Superior temporal gyrus (tissue), 1 donor: ENCODE results near the gene TRIM68.

ENCODE experiments used
- DNase-seq: peaks from one replicate; pipeline ENCODE4 v3.0.0-alpha.2; 2016; ENCODE audit errors: extremely low spot score

The TRIM68 gene

DNA sequence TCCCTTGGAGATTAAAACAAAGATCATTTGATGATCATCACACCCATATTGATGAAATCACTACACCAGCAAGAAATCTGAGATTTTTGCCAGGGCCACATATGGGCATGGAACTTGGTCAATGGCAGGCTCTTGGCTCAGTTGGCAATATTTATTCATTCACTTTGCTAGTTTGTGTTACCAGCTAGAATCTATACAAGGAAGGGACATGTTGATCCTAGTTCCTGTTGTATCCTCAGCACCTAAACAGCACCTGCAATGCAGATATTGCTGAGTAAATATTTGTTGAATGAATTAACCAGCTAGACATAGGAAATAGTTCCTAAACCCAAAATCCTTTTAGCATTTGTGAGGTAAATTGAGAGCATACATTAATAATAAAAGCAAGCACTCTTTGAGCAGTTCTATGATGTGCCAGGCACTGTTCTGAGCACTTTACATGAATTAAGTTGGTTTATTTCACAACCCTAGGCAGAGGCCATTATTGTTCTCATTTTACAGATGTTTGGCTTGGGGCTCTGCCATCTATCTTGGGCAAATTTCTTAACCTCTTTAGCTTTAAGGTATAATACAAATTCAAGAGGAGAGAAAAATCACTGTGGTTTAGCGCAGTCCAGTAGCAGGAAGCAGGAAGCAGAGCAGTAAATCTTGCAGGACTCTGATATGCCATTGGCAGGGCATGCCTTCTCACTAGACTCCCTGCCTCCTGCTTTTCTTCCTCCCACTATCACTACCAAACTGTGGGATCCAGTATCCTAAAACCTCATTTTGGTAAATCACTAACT lies 1.6 kb downstream of the TRIM68 start:
- no peak for DNase-seq

DNA sequence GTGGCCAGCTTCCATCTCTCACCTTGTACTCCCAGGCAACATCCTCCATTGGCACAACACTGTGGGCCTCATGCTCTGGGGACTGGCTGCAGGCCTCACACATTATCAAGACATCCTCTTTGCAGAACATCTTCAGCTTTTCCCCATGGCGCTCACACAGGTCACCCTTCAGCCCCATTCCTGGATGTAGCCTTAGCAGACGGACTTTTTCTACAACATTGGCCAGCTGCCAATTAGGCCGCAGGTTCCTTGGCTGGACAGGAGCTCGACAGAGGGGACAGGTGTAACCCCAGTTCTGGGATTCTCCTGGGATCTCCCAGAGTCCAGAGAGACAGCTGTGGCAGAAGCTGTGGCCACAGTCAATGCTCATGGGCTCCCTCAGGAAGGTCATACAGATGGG lies 3.0 kb downstream of the TRIM68 start:
- no peak for DNase-seq

DNA sequence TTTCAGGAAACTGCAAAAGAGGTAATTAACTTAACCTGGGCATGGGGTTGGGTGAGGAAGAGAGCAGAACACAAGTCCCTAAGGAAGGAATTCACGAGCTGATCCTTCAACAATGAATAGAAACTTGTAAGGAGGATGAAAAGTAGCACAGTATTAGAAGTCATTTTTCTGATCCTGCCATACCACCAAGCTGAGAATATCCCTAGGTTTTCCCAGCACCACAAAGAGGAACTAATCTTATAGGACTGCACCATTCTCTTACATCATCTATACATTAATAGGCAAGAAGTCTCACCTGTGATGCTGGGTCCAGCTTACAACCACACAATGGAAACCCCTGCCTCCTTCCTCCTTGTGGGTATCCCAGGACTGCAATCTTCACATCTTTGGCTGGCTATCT lies 14.3 kb downstream of the TRIM68 start, which contains the start of gene OR52I1:
OR52I1 (plus strand) TSS at position 301 of the 400 bp plus-strand sequence; CDS start at position 301, 0 bp downstream.
- DNase-seq, result no peak

DNA sequence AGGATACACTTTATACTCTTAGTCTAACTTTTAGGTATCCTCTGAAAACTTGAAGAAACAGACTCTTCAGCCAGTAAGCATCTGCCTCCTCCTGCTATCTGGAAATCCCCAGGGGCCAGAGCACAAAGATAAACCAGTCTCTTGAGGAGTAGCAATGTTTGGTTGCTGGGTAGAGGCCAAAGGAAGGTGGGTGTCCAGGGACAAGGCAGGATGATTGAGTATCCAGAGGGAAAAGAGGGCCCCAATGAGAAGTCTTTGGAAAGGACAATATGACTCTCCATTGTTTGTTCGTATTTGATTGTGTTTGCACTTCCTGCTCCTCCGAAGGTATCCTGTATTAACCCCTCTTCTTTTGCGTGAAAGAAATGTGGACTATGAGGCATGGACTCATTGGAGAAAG lies 19.0 kb downstream of the TRIM68 start:
- no peak for DNase-seq

DNA sequence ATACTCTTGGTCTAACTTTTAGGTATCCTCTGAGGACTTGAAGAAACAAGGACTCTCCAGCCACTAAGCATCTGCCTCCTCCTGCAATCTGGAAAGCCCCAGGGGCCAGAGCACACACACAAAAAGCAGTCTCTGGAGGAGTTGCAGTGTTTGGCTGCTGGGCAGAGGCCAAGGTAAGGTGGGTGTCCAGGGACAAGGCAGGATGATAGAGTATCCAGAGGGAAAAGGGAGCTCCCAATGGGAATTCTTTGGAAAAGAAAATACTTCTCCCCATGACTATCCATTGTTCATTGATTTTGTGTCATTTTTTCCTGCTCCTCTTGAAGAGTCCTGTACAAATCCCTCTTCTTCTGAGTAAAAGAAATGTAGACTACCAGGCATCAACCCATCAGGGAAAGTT lies 26.6 kb downstream of the TRIM68 start, which contains the start of gene OR52I2:
OR52I2 (plus strand) TSS at position 301 of the 400 bp plus-strand sequence.
- DNase-seq, result no peak

DNA sequence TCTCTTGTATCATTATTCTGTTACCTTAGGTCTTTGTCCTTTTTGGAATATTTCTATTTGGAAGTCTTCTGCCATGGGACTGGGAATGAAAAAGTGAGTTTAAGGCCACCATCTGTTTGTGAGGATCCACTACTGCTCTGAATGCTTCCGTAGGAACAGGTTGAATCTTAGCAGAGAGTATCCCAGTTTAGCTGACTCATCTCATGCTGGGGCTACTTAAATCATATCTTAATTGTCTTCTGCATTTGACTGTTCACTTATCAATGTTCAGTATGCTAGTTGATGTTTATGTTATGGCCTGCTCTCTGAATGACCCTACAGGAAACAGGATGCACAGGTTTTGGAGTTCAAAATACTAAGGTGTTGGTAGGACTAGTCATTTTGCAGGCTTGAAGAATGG lies 27.9 kb downstream of the TRIM68 start:
- no peak for DNase-seq

DNA sequence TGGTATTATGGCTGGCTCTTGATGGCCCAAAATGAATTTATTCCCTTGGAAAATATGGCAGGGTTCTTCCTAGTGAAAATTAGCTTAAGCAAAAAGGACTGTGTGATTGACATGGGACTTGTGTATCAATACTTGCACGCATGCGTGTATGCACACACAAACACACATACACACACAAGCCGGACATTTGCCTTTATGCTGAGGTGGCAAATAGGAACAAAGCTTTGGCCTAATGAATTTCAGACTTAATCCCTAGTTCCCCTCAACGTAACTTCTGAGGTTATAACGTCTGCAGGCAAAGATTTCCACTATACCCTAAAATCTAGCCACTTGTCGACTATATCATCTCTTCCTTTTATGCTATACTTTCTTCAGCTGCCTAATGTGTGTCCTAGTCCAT lies 29.4 kb downstream of the TRIM68 start:
- no peak for DNase-seq

DNA sequence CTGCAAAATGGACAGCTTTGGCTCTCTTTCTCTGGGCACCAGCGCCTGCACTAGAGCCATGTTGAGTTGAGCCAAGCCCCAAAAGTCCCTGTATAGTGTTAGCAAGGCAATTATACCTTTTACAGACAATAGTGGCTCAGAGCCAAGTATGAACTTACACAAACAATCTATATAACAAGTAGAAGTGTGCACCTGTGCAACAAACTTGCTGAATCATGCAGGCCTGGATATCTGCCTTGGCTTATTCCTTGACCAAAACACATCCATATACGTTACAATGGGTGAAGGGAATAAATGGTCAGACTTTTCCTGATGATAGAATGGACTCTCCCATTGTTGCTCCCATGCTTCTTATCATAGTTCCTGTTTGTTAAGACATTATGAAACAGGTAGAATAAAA lies 30.3 kb downstream of the TRIM68 start:
- no peak for DNase-seq

DNA sequence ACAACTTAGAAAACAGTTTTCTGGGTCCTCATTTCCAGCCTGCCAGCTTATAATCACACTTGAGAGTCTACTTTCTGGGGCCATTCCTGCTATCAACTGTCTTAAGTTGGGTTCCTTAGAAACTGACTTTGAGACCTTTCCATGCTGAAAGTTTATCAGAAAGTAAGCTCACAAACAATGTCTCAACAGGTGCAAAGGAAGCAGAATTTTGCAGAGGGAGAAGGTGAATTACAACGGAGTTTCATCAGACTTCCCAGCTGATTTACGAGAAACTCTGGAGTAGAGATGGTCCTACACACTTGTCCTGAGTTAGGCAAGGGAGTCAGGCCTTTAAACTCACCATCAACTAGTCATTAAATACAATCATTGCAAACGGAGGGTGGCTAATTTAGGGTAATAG lies 31.2 kb downstream of the TRIM68 start:
- DNase-seq, result no peak

DNA sequence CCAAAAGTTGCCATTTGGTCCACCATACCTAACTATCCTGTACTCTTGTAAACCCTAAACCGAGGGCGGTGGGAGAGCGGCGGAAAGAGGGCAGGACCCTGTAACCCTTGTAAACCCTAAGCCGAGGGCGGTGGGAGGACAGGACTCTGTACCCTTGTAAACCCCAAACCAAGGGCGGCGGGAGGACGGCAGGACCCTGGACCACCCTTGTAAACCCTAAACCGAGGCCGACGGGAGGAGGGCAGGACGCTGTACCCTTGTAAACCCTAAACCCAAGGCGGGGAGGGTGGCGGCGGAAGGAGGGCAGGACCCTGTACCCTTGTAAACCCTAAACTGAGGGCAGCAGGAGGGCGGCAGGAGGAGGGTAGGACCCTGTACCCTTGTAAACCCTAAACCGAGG lies 39.0 kb downstream of the TRIM68 start:
- DNase-seq, result no peak

DNA sequence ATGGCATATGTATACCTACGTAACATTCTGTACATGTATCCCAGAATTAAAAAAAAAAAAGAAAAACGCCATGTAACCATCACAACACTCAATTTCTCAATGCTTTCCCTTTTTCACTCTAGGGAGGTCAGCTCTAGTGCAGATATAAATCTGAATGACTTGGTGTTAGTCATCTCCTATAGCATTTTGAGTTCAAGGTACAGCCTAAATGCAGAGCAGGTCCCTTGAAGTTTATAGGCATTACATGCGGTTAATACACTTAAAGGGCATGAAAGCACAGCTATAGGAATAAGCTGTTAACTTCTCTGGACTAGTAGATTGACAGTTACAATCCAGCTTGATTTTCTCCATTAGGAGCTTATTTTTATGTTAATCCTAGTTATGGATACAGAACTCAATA lies 42.7 kb downstream of the TRIM68 start:
- no peak for DNase-seq

DNA sequence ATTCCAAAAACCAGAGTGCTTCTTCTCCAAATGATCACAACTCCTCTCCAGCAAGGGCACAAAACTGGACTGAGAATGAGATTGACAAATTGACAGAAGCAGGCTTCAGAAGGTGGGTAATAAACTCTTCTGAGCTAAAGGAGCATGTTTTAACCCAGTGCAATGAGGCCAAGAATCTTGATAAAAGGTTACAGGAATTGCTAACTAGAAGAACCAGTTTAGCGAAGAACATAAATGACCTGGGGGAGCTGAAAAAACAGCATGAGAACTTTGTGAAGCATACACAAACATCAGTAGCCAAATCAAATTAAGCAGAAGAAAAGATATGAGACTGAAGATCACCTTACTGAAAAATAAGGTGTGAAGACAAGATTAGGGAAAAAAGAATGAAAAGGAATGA lies 47.6 kb downstream of the TRIM68 start:
- DNase-seq, result no peak

DNA sequence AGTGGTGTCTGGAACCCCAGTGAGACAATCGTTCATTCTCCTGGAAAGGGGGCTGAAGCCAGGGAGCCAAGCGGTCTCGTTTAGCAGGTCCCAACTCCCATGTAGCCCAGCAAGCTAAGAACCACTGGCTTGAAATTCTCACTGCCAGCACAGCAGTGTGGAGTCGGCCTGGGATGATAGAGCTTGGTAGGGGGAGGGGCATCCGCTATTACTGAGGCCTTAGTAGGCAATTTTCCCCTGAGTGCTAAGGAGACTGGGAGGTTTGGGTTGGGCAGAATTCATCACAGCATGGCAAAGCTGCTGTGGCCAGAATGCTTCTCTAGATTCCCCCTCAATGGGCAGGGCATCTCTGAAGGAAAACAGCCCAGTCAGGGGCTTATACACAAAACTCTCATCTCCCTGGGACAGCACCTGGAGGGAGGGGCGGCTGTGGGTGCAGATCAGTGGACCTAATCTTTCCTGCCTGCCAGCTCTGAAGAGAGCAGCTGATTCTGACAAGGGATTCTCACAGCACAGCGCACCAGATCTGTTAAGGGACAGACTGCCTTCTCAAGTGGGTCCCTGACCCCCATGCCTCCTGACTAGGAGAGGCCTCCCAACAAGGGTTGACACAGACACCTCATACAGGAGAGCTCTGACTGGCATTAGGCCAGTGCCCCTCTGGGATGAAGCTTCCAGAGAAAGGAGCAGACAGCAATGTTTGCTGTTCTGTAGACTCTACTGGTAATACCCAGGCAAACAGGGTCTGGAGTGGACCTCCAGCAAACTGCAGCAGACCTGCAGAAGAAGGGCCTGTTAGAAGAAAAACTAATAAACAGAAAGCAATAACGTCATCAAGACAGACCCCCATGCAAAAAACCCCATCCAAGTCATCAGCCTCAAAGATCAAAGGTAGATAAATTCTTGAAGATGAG lies 48.2 kb downstream of the TRIM68 start:
- DNase-seq, result no peak

DNA sequence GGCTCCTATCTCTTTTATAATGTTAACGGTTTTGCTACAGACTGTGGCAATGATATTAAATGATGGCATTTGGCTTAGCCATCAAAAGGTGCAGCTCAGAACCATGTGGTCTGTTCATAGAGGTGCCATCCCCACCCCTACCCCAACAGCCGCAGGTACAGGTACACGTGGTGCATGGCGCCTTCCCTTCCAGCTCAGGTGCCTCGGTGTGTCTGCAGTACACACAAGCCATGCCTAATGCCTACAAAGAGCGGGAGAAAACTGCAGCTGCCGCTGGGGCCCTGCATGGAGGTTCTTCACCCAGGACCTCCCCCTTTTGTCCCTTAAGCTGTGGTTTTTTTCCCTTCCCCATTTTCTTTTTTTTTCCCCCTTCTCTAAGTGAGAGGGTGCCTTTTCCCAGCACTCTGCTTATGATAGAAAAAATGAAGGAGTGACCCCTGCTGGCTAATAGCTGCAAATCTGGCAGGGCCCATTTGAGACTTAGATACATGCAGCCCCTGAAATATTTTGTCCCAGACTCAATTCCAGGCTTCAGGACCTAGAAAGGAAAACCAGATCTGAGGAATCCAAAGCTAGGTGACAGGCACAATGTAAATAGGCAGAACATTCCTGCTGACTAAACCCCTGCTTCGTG lies 56.6 kb downstream of the TRIM68 start:
- DNase-seq, result no peak
